HL-60/S4 treated with retinoic acid at 250 ng/mL for 4 days and 3 days (cell line): ENCODE measurements around the gene SLC1A3.
"Not testable (repeated sequence)": the region's sequence is repeated elsewhere in the genome, so short reads cannot be mapped to it uniquely, and the experiment has no call there.

Source experiments
- in situ Hi-C: fragments of 300-500 bp; cut with MboI; formaldehyde crosslinking; loops from 2 replicates; pipeline ENCODE4 v1.7.0; 2022; ENCODE audit warnings: low sequenced_read_pairs

SLC1A3 gene

GRCh38 chr5:36630201-36631145, 24.1 kb downstream of the SLC1A3 start:
- in situ Hi-C loops = no loop called here

DNA sequence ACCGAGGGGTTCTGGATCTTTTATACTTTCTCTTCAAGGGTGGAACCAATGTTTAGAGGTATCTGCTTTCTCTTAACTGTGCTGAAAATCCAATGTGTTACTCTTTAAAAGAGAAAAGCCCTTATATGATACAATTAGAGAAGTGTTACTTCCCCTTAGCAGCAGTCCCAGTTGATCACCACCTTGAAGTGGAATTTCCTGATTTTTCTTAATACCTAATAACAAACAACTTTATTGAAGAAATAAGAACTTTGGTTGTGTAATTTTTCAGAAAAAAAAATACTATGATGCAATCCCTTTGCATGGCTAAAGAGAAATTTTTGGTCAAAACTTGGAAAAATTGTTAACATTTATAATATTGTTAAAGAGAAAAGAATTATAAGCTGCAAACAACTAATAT, 24.7 kb downstream of the SLC1A3 start:
- in situ Hi-C loops = no loop called here

- in situ Hi-C loops = no loop called here
Measured at GRCh38 chr5:36631620-36632362, 25.4 kb downstream of the SLC1A3 start.

DNA sequence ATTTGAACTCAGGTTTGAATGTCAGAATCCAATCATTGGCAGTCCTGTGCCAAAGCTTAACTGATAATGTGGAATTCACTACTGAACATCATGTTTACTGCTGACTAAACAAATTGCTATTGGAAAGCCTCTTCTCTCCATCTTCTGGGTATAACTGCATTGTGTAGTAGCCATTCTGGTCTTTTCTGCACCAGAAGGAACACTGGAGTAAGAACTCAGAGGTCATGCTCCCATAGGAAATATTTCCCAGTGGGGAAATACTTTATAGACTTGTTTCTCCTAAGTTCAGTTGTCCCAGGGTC, 25.9 kb downstream of the SLC1A3 start:
- in situ Hi-C loops = no loop called here

DNA sequence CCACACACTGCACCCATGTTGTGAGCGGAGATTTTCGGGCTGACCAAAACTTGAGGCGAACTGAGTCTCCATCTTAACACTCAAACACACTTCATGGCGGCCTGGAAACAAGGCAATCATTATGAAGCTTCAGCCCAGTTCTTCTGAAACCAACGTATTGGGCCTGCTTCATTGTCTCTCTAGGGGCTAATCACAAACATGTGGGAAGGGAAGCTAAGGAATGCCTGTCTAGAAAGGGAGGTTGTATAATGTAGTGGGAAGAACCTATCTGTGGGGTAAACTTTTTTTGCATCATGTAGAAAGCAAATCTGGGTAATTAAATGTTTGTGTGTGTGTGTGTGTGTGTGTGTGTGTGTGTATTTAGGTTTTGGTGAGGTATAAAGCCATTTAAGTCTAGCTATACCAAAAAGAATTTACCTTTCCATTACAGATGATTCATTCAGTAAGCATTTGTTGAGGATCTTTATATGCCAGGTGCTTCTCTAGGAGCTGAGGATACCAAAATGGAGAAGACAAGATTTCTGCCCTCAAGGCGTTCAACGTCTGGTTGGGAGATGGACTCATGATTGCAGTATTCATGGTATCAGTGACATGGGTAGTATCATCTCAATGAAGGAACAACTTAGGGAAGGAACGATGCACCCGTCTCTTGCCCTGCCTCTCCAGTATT, 29.4 kb downstream of the SLC1A3 start:
- in situ Hi-C loops = no loop called here

- in situ Hi-C loops = no loop called here
Measured at GRCh38 chr5:36637101-36637500, 30.7 kb downstream of the SLC1A3 start.

DNA sequence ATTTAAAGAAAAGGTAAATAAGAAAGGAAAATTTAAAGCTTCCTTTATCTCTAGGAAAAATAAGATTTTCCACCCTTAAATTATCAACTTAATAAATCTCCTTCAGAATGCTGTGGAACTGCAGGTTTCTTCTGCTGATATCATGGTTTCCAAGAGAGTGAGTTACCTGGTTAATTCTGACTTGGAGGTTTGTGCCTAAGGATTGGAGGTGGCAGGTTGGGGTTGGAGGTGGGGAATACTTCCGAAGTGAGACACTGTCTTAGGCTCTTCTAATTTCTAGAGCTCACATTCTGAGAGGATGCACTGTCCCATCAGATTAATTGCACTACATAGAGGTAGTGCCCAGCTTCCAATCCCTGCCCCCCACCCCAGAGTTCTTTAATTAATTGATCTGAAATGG, 31.1 kb downstream of the SLC1A3 start:
- in situ Hi-C loops = no loop called here

DNA sequence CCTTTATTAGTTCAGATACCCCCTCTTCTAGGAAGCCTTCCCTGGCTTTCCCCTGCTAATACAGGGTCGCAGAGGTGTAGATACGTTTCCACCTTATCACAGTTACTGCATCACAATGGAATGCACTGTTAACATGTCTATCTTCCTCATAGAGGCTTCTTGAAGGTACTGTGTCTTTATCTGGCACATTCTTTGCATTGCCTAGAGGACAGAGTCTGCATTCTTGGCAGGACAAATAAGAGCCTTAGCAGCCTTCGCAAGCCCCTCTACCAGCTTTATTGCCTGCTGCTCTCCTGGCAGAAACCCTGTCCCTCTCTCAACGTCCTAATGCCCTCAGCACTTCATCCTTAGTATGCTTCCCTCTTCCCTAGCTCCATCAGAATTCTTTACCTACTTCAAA, 31.6 kb downstream of the SLC1A3 start:
- in situ Hi-C loops = no loop called here

- in situ Hi-C loops = no loop called here
Measured at GRCh38 chr5:36640949-36641348, 34.5 kb downstream of the SLC1A3 start.

DNA sequence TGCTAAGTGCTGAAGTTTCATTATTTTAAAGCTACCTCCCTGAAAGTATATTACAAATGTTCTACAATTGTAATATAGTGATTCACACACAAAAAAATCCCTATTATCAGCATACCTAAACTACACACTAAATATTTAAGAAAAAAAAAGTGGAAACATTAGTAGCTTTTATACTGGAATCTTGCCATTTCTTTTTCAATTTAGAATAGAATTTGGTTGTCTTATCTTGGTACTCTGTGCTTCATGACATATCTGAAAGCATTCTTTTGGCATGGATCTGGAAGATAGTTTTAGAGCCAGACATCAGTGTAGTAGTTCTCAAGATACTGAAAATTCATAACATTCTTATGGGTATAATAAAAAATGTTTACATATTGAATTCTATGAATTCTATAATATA, 35.0 kb downstream of the SLC1A3 start:
- in situ Hi-C loops = no loop called here

- in situ Hi-C loops = no loop called here
Measured at GRCh38 chr5:36642089-36642488, 35.7 kb downstream of the SLC1A3 start.

- in situ Hi-C loops = no loop called here
Measured at GRCh38 chr5:36643162-36643561, 36.8 kb downstream of the SLC1A3 start.

GRCh38 chr5:36643841-36644240, 37.4 kb downstream of the SLC1A3 start:
- in situ Hi-C loops = not testable (repeated sequence)

GRCh38 chr5:36644727-36645126, 38.3 kb downstream of the SLC1A3 start:
- in situ Hi-C loops = no loop called here

DNA sequence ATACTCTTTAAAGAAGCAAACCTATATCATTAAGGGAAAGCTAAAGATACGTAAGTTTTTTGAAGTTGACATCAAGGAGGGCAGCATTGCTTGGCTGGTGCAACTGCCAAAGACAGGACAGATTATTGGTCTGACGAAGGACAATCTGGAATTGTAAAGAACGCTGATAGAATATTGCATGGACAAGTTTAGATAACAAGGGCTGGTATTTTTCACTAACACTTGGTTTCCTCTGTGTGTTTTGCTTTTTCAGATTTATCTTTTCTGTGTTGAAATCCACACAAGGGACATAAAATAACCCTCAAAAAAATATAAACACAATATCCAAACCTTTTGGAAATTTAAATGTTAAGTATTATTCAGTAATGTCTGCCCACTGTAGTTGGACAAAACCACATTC, 39.7 kb downstream of the SLC1A3 start:
- in situ Hi-C loops = no loop called here

DNA sequence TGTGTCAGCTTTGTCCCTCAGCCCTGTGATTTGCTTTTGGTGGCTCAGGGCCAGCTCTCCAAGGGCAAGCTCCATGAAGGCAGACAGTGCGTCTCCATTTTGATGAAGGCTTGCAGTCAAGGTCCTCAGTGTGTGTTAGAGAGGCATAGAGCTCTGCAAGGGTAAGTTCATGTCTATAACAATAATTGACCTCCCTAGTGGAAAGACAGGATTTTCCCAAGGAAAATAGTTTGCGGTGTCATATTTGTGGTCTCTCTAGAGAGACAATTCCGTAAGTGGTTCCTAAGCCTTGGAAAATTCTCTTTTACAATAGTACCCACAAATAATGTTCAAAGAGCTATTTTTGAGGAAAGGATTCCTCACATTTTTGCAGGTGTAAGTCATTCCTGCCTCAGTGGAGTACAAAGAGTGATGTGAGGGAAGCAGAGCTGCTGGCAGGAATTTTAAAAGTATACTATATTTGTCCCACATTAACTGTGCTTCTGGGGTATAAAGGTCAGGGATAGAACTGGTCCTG, 40.2 kb downstream of the SLC1A3 start:
- in situ Hi-C loops = no loop called here

DNA sequence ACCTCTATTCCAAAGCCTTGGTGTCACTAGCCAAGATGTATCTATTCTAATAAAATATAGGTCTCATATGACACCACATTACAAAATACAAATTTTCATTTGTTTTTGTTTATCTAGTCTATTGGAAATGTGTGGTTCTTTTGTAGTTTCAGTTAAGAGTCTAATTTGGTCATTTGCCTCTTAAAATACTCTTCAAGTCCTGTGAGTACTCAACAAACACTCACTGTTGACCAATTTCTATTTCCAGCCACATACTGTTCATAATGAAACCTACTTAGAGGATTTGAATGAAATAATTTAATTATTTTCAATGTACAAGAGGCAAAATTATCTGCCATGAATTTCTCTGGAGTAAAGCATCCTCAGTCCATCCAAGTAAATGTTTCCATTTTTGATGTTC, 40.6 kb downstream of the SLC1A3 start:
- in situ Hi-C loops = no loop called here

GRCh38 chr5:36648426-36648825, 42.0 kb downstream of the SLC1A3 start:
- in situ Hi-C loops = no loop called here

DNA sequence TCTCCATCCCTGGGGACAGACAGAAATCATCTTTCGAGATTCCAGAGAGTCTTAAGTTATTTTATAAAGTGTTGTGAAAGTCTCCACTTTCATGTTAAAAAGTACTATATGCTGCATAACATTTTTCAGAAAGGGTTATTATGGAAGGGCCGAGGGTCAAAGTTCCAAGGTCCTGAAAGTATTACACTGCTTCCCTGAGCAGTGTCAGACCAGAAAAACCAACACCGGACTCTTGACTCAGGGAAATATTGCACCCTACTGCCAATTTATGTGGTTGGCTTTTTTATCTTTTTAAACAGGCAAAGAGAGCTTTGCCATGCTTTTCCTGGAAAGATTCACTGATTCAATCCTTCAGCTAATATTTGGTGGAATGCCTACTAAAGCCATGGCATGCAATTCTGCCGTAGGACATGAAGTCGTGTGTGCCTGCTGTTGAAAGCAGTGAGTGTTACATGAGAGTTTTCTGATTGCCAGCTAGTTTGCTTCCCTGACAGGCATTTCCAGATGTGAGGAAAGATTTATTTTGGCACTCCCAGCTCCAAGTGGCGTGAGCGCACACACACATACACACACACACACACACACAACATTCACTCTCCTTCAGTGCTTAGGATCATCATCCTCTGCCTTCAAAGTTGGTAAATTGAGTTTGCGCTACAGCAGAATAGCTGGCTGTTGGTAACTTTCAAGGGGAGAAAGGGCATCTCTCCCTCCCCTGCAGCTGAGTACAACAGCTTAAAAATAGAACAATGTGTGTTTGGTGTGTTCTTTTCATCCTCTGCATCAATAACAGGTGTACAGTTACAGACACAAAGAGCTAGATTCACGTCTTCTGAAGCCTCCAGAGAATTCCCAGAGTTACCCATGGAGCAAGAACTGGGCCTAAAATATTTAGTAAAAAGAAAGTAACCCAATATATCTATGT, 45.6 kb downstream of the SLC1A3 start:
- in situ Hi-C loops = no loop called here

DNA sequence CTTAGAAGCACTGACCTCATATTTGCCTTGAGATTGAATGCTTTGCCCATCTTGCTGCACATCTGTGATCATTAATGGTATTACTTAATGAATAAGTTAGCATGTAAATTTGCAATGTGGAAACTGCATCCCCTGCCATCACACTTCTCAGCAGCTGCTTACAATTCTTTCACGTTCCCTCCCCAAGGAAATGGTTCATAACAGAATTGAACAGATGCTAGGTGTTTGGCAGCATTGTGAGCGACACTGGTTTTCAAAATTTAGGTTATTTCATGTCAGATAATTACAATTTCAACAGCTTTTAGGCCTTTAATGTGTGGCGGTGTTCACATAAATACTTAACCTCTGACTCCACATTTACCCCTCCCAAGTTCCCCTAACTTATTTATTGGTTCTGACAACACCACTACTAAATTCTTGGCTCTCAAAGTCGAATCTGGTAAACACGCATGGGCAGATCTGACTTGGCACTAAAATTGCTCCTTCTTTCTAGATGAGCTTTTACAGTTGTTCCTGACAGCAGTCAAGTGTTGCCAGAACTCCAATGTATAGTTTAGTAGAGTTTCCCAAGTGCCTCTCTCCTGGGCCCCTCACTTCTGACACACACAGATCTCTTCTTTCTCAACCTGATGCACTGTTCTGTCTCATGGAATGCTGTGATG, 46.8 kb downstream of the SLC1A3 start:
- in situ Hi-C loops = no loop called here
